Measurements from ENCODE around the gene AMACR. TPM values are rescaled to one million over a fixed set of nuclear protein-coding genes. Genes with fewer than 3 reads are reported as not detected.
A peak's percentile ranks its signal among the peaks of the same experiment; 100 is the strongest.
"Not testable (repeated sequence)": the region's sequence is repeated elsewhere in the genome, so short reads cannot be mapped to it uniquely, and the experiment has no call there.

AMACR gene
- total and polyA plus RNA-seq, 2 of the 13 experiments (the other 11 are each of a cell fraction or from before 2014, with no cell fraction given) = 8.9 to 19.7 TPM

- Histone ChIP-seq H3K27ac (ENCODE audit: extremely low read length, insufficient read depth, low read length) (peak overlapping the region; percentile 24), H3K79me2 (ENCODE audit: insufficient read depth, low read length) (peaks cover 14% of the 10 kb centered on the region), H3K4me1 (ENCODE audit: insufficient read depth, low read length) (peaks cover 48% of the 10 kb centered on the region), H3K4me2 (ENCODE audit: low read depth, low read length) (peak overlapping the region; percentile 35)
- H3K36me3 ChIP-seq (replicated peaks in 1 of 2; ENCODE audit: control insufficient read depth in 1 of 2, insufficient read depth in 2 of 2, low read length in 2 of 2); H3K27me3 ChIP-seq (ENCODE audit: control insufficient read depth in 1 of 2, insufficient read depth in 2 of 2, low read length in 2 of 2); FAIRE-seq; H3K9ac ChIP-seq (ENCODE audit: insufficient read depth, low read depth, low read length); CTCF ChIA-PET (ENCODE audit: low intra/inter-chr PET ratio, low total read pairs); H4K20me1 ChIP-seq (ENCODE audit: insufficient read depth, low read length); H2AFZ ChIP-seq (ENCODE audit: low read length); H3K4me3 ChIP-seq (replicated peaks in 1 of 3; ENCODE audit: insufficient read depth in 1 of 3, low read depth in 2 of 3, low read length in 3 of 3); in situ Hi-C loops (cut with HindIII; ENCODE audit: extremely low pct_ligation_motif_present, low pct_unique_long_range_greater_than_20kb); ATAC-seq; H3K9me3 ChIP-seq (ENCODE audit: low read length); BruUV-seq (replicated peaks); TF ChIP-seq SOX13 (IDR thresholded peaks at IDR 0.05); NR2F6 (CRISPR knock-in tag; IDR thresholded peaks at IDR 0.05); EP300 (IDR thresholded peaks at IDR 0.05; ENCODE audit: low read depth in 2 of 2, low read length in 2 of 2); FOXA1 (IDR thresholded peaks at IDR 0.05); CREM (CRISPR knock-in tag; IDR thresholded peaks at IDR 0.05): not testable (repeated sequence)
- 39% methylated on average over 2 of the region's 2 CpGs for WGBS (ENCODE audit: low lambda C conversion rate)
- POLR2A ChIA-PET = interaction anchor here (1.3 kb wide), 1 partner anchor 13 kb away, joined by 6 read pairs; no protein-coding TSS in a partner anchor
- DNase-seq (ENCODE audit: low spot score) = peak; percentile 45
- intact Hi-C loops (cut with micrococcal nuclease; ENCODE audit: unreplicated experiment) = loop anchor here (2.0 kb wide), 1 partner anchor 25 kb away; no protein-coding TSS in a partner anchor
- TF ChIP-seq TFAP4 (IDR thresholded peaks at IDR 0.05; ENCODE audit: borderline replicate concordance, low read depth) (peak; percentile 33; the same call in 1 of the 2 replicates), ZMYM4 (CRISPR knock-in tag; IDR thresholded peaks at IDR 0.05) (peak; percentile 37; the same call in 1 of the 2 replicates), DMAP1 (CRISPR knock-in tag; IDR thresholded peaks at IDR 0.05) (peak; percentile 35; the same call in 1 of the 2 replicates), SOX13 (CRISPR knock-in tag; conservative IDR thresholded peaks at IDR 0.05 in 1 of 2, IDR thresholded peaks at IDR 0.05 in 1 of 2) (peak in 1 of 2 experiments; percentile 71; a peak in 2 of 4 replicates), NR2F6 (IDR thresholded peaks at IDR 0.05) (peak; percentile 54), EP300 (CRISPR knock-in tag; IDR thresholded peaks at IDR 0.05; ENCODE audit: borderline replicate concordance) (peak; percentile 17; the same call in 1 of the 2 replicates), SOX5 (CRISPR knock-in tag; IDR thresholded peaks at IDR 0.05; ENCODE audit: borderline replicate concordance) (peak; percentile 62; the same call in 1 of the 2 replicates), FOXA1 (CRISPR knock-in tag; IDR thresholded peaks at IDR 0.05) (0 out of 2 replicates have a peak, but pooled peaks have one; percentile 24), ISL2 (CRISPR knock-in tag; IDR thresholded peaks at IDR 0.05) (peak; percentile 50; the same call in 1 of the 2 replicates), ARID3A (IDR thresholded peaks at IDR 0.05; ENCODE audit: low read depth, low read length) (0 out of 2 replicates have a peak, but pooled peaks have one; percentile 28), PAXIP1 (CRISPR knock-in tag; conservative IDR thresholded peaks at IDR 0.05) (peak; percentile 46), TFE3 (CRISPR knock-in tag; IDR thresholded peaks at IDR 0.05) (peak; percentile 94), GATAD2A (CRISPR knock-in tag; IDR thresholded peaks at IDR 0.05) (peak; percentile 44; the same call in 1 of the 2 replicates), MED1 (CRISPR knock-in tag; IDR thresholded peaks at IDR 0.05) (0 out of 2 replicates have a peak, but pooled peaks have one; percentile 20), CREM (IDR thresholded peaks at IDR 0.05) (peak; percentile 30; the same call in 1 of the 2 replicates)
These were observed 2.3 kb upstream of the AMACR start for GRCh38 chr5:34010146-34010545.
